Heart right ventricle (tissue), 16 donors: Measurements from ENCODE around the gene LENG9. TPM values are rescaled to one million over a fixed set of nuclear protein-coding genes. Genes with fewer than 3 reads are reported as not detected.

Experiments
- ATAC-seq, 8 donors: fragments of 200-7000 bp; cut with Tn5 transposase; one replicate each; pipeline ENCODE4 v1.9.1; 2020; ENCODE audit warnings: mild to moderate bottlenecking in 8 of 8, moderate library complexity in 8 of 8, moderate number of reproducible peaks in 1 of 8
- DNase-seq, 2 donors: peaks; one replicate each; pipeline ENCODE4 v3.0.0-alpha.2; 2020
- H3K27ac ChIP-seq, 10 donors: fragments of 200-600 bp; sonication (generic) in 2 of 10; one replicate each; pipeline versions ENCODE4 v1.5.0 to v1.8.0; 2020 to 2022; ENCODE audit warnings: mild to moderate bottlenecking in 3 of 10
- H3K27me3 ChIP-seq, 7 donors: fragments of 200-600 bp; one replicate each; pipeline ENCODE4 v1.8.0; 2021 to 2022; ENCODE audit warnings: mild to moderate bottlenecking in 2 of 7
- H3K36me3 ChIP-seq, 9 donors: fragments of 200-600 bp; sonication (generic) in 1 of 9; one replicate each; pipeline versions ENCODE4 v1.5.0 to v1.8.0; 2020 to 2022; ENCODE audit warnings: mild to moderate bottlenecking in 2 of 9
- H3K4me1 ChIP-seq, 9 donors: fragments of 200-600 bp; sonication (generic) in 1 of 9; one replicate each; pipeline versions ENCODE4 v1.5.0 to v1.8.0; 2020 to 2022; ENCODE audit warnings: mild to moderate bottlenecking in 4 of 9
- H3K4me3 ChIP-seq, 10 donors: fragments of 200-600 bp; sonication (generic) in 2 of 10; one replicate each; pipeline versions ENCODE4 v1.5.0 to v1.8.0; 2020 to 2022; ENCODE audit warnings: mild to moderate bottlenecking in 7 of 10, moderate library complexity in 2 of 10
- H3K9me3 ChIP-seq, 11 donors: fragments of 200-600 bp in 10 of 11; sonication (generic) in 2 of 11; one replicate each; pipeline versions ENCODE4 v1.5.0 to v1.8.0; 2013 to 2022; ENCODE audit warnings: mild to moderate bottlenecking in 2 of 11, control low read depth in 1 of 11, moderate library complexity in 1 of 11
- CTCF ChIP-seq, 9 donors: fragments of 200-600 bp; sonication (generic) in 2 of 9; IDR thresholded peaks; one replicate each; pipeline versions ENCODE4 v1.5.0 to v1.8.0; 2021 to 2022; ENCODE audit warnings: antibody characterized with exemption in 9 of 9, mild to moderate bottlenecking in 5 of 9, moderate library complexity in 1 of 9
- WGBS, 2 donors: extraction: QIAGEN DNeasy Blood & Tissue Kit; methylation state at CpG; one replicate each; pipeline ENCODE4 v1.1.7; 2013; ENCODE audit warnings: inconsistent platforms in 1 of 2; 5-methylcytosine and 5-hydroxymethylcytosine counted together
- intact Hi-C, 10 donors: fragments of 100-400 bp; cut with DNase I; formaldehyde crosslinking; loops; one replicate each; pipeline versions ENCODE4 v1.11.1 to v1.14.2; 2022
- polyA plus RNA-seq, 2 donors: library from polyadenylated mRNA; stranded (reverse); fragments of 200-250 nt; gene quantifications; one replicate each; pipeline ENCODE4 v1.2.3, GENCODE V29; 2013
- total RNA-seq, 10 donors: library from RNA; stranded (reverse); fragmentation: NEBNext Ultra II Directional in 3 of 10; extraction: Animal tissue kit (Norgen Biotek cat#: 25700) in 3 of 10; gene quantifications; one replicate each; pipeline versions ENCODE4 v1.2.1 to v1.2.4, GENCODE V29; 2021 to 2023
- donor health status: Arrhythmogenic right ventricular cardiomyopathy.
- donor health status: ischemic (EF 13 %, LVEDD 7.1; RV severe dilation, severe dysfunction).
- donor health status: healthy with polysubstance abuse.
- donor health status: DM: no; HTN: yes; CAD: no.
- donor health status: DM: no; HTN: no; CAD: no.
- donor health status: ischemic (EF 25% LVEDD 6.9; RV normal size, moderate dysfunction).
- donor health status: ischemic (EF 25% LVEDD 5.7; RV mildly dilated, moderate dysfunction).
- donor health status: healthy.
- donor health status: DM: yes; HTN: yes; CAD: no.
- donor health status: Ischemic cardiomyopathy.
- donor health status: ischemic (EF 35%, LVEDD 5.7; RV mildly dilated, moderate dysfunction).
- donor health status: nonischemic (EF 11% LVEDD 7.7; RV severe dilation, severe dysfunction).
- donor health status: DM: yes; HTN: yes; CAD: no.
- donor health status: PGD.
- donor health status: ischemic (EF 29% LVEDD 5.4; RV normal size, mild dysfunction).
- donor health status: nonischemic (EF 23%, LVEDD 6.1; RV moderate dilation, normal function).

The LENG9 gene
- total and polyA plus RNA-seq, 12 donors = 1.0 to 4.2 (median 1.6) TPM

- H3K9me3 ChIP-seq = no peaks in the 10 kb centered on the region
- peak overlapping the region; percentile 72 to 100 (median 98) for H3K27ac ChIP-seq
- WGBS, 2 donors = 16 to 33% methylated on average over 76 to 87 of the region's 87 CpGs
- ATAC-seq (peak; percentile 70 to 86 (median 81)), DNase-seq (peak; percentile 88 to 91)
- TF ChIP-seq CTCF (IDR thresholded peaks at IDR 0.05) = peak in 1 of 9 donors; percentile 24
- H3K27me3 ChIP-seq = peaks cover 0 to 37% (median 8%) of the 10 kb centered on the region in 7 donors
- intact Hi-C loops = no loop called here
- peaks cover 11 to 58% (median 45%) of the 10 kb centered on the region in 9 donors for H3K4me1 ChIP-seq
- H3K36me3 ChIP-seq = peaks cover 0 to 32% (median 24%) of the 10 kb centered on the region in 9 donors
- peak overlapping the region; percentile 45 to 75 (median 68) for H3K4me3 ChIP-seq
Observed at GRCh38 chr19:54464630-54465425, 1.2 kb upstream of the LENG9 start.

GRCh38 chr19:54464044-54464629, 559 bp upstream of the LENG9 start:
- TF ChIP-seq CTCF (IDR thresholded peaks at IDR 0.05) = no peak
- H3K27ac ChIP-seq = peak overlapping the region; percentile 72 to 100 (median 98)
- peaks cover 0 to 39% (median 31%) of the 10 kb centered on the region in 9 donors for H3K36me3 ChIP-seq
- peaks cover 11 to 58% (median 44%) of the 10 kb centered on the region in 9 donors for H3K4me1 ChIP-seq
- intact Hi-C loops = no loop called here
- peak overlapping the region; percentile 45 to 75 (median 68) for H3K4me3 ChIP-seq
- 2% methylated on average over 26 of the region's 26 CpGs for WGBS, 2 donors
- ATAC-seq (peak; percentile 6 to 60 (median 52)), DNase-seq (peak; percentile 68 to 84)
- H3K27me3 ChIP-seq = peaks cover 0 to 30% (median 3%) of the 10 kb centered on the region in 7 donors
- no peaks in the 10 kb centered on the region for H3K9me3 ChIP-seq

GRCh38 chr19:54462655-54463530, 685 bp downstream of the LENG9 start:
- peak in 4 of 9 donors; percentile 35 to 46 (median 42) for TF ChIP-seq CTCF (IDR thresholded peaks at IDR 0.05)
- Histone ChIP-seq H3K27me3 (peaks cover 0 to 18% (median 0%) of the 10 kb centered on the region in 7 donors), H3K9me3 (no peaks in the 10 kb centered on the region), H3K4me1 (peaks cover 11 to 54% (median 45%) of the 10 kb centered on the region in 9 donors), H3K36me3 (peaks cover 4 to 51% (median 43%) of the 10 kb centered on the region in 9 donors), H3K4me3 (peak overlapping the region; percentile 2 to 75 (median 68)), H3K27ac (peak overlapping the region; percentile 96 to 100 (median 98))
- 4% methylated on average over 87 to 91 of the region's 91 CpGs for WGBS, 2 donors
- ATAC-seq (peak; percentile 10 to 52 (median 30)), DNase-seq (peak; percentile 65 to 77)
- intact Hi-C loops = loop anchor here in 3 of 10 donors (1.0 to 2.0 kb wide), 2 partner anchors 14 kb away; partner anchors contain the start of gene LENG8 (in 3 of the 3)
